ENCODE results near the gene FAM181A.

GRCh38 chr14:93932642-93933041 lies 5.5 kb downstream of the FAM181A start:
- TF ChIP-seq CTCF (IDR thresholded peaks at IDR 0.05) (no peak), EZH2 (IDR thresholded peaks at IDR 0.05) (no peak), EZH2phosphoT487 (IDR thresholded peaks at IDR 0.05) (no peak)
